Fibroblast of the aortic adventitia (primary cell): Measurements from ENCODE around the gene ARHGAP12. TPM values are rescaled to one million over a fixed set of nuclear protein-coding genes. Genes with fewer than 3 reads are reported as not detected.

ENCODE experiments used
- DNase-seq: peaks from one replicate; pipeline ENCODE4 v3.0.0-alpha.2; 2010; ENCODE audit warnings: low read depth
- H3K4me3 ChIP-seq: 2 replicates; pipeline ENCODE4 v1.5.1; 2011; ENCODE audit warnings: low read depth, mild to moderate bottlenecking, control low read depth, low read length, moderate library complexity
- total RNA-seq: library from RNA; depleted of rRNA; stranded (reverse); fragments of >200 nt; gene quantifications from 2 replicates; pipeline ENCODE4 v1.2.3, GENCODE V29; 2012; ENCODE audit warnings: low replicate concordance
- TF ChIP-seq, protein P1 (sequence below): IDR thresholded peaks from 2 replicates; pipeline ENCODE4 v1.5.1; 2011; ENCODE audit warnings: mild to moderate bottlenecking, low read length, control low read depth, inconsistent platforms; ENCODE audit not compliant: insufficient read depth

Gene ARHGAP12
- total RNA-seq, 1 donor = 77.9 TPM

DNA sequence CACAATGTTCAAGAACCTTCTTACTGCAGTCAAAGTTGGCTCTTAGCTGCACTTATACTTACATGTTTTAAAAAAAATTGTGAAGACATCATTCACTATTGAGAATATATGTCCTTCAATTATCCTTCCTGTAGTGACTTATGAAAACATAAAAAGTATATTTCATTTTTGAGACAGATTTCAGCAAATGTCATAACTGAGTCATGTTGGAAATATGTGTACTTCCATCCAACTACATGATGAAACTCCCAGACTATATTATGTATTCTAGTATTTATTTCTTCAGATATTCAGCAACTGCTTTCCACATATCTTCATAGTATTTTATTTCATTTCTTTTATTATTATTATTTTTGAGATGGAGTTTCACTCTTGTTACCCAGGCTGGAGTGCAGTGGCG, 160.2 kb downstream of the ARHGAP12 start:
- DNase-seq = peak; percentile 87
- TF ChIP-seq, protein P1, sequence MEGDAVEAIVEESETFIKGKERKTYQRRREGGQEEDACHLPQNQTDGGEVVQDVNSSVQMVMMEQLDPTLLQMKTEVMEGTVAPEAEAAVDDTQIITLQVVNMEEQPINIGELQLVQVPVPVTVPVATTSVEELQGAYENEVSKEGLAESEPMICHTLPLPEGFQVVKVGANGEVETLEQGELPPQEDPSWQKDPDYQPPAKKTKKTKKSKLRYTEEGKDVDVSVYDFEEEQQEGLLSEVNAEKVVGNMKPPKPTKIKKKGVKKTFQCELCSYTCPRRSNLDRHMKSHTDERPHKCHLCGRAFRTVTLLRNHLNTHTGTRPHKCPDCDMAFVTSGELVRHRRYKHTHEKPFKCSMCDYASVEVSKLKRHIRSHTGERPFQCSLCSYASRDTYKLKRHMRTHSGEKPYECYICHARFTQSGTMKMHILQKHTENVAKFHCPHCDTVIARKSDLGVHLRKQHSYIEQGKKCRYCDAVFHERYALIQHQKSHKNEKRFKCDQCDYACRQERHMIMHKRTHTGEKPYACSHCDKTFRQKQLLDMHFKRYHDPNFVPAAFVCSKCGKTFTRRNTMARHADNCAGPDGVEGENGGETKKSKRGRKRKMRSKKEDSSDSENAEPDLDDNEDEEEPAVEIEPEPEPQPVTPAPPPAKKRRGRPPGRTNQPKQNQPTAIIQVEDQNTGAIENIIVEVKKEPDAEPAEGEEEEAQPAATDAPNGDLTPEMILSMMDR = no peak
- no peak overlapping the region for H3K4me3 ChIP-seq

DNA sequence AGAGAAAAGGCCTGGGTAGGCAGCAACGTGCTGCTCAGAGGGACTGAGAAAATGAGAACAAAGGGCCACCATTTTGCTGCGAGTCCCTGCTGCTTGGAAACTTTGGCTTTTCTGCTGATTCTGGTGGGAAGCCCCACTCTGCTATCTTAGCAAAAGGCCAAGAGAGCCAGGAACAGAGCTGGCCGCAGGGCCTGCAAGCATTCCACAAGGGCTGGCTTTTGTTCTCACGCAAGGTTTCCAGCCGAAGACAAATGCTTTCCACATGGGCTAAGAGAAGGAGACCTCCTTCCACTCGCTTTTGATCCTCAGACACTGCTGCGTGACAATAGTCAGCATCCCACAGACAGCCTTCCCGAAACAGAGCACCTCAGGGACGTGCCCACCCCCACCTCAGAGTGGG, 163.1 kb downstream of the ARHGAP12 start:
- DNase-seq = peak; percentile 90

DNA sequence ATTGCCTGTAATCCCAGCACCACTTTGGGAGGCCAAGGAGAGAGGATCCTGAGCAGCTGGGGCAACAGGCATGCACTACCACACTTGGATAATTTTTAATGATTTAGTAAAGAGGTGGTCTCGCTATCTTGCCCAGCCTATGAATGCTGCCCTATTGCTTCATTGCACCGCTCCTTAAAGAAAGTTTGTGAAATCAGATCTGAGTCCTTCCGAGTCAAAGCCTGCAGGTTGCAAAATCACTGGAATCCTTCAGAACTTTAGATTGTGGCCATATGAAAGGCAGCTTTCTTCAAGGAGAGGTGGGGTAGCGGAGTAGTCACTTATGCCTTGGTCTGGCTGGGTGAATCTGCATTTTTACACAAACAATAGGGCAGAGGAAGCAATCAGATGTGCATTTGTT, 166.3 kb downstream of the ARHGAP12 start:
- peak; percentile 19 for DNase-seq
- TF ChIP-seq, protein P1 = no peak
- no peak overlapping the region for H3K4me3 ChIP-seq

More for the DNA sequence above, 163.1 kb downstream of the ARHGAP12 start:
- H3K4me3 ChIP-seq = no peak overlapping the region
- TF ChIP-seq, protein P1 = no peak

DNA sequence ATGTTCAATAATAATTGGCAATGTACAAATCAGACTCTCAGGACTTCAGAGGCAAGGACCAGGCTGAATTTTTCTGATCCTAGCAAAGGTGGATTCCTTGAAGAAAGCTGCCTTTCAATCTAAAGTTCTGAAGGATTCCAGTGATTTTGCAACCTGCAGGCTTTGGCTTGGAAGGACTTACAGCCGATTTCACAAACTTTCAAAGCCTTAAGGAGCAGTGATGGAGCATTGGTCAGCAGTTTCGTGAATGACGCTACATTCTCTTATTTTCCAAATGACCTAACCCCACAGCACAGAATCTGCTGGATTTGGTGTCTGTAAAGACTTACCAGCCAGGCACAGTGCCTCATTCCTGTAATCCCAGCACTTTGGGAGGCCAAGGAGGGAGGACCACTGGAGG, 167.5 kb downstream of the ARHGAP12 start:
- peak; percentile 92 for DNase-seq
- TF ChIP-seq, protein P1 = no peak
- H3K4me3 ChIP-seq = no peak overlapping the region

DNA sequence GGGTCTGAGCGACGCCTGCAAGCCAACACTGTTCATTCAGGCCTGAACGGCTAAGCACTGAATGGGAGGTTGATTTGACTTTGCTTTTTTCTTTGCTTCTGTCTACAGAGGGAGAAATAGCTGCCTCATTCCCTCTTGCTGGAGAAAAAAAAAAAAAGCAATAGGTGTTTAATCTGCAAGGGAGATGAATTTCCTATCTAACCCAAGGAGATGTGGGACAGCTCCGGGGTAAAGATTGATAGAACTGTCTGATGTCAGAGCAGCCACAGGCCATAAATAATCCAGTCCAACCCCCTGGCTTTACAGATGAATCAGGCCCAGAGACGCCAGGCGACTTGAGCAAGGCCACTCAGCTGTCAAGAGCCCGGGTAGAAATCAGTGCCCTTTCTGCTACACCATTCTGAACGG, 168.0 kb downstream of the ARHGAP12 start:
- DNase-seq = no peak
- H3K4me3 ChIP-seq = peak overlapping the region; percentile 39
- TF ChIP-seq, protein P1 = no peak

DNA sequence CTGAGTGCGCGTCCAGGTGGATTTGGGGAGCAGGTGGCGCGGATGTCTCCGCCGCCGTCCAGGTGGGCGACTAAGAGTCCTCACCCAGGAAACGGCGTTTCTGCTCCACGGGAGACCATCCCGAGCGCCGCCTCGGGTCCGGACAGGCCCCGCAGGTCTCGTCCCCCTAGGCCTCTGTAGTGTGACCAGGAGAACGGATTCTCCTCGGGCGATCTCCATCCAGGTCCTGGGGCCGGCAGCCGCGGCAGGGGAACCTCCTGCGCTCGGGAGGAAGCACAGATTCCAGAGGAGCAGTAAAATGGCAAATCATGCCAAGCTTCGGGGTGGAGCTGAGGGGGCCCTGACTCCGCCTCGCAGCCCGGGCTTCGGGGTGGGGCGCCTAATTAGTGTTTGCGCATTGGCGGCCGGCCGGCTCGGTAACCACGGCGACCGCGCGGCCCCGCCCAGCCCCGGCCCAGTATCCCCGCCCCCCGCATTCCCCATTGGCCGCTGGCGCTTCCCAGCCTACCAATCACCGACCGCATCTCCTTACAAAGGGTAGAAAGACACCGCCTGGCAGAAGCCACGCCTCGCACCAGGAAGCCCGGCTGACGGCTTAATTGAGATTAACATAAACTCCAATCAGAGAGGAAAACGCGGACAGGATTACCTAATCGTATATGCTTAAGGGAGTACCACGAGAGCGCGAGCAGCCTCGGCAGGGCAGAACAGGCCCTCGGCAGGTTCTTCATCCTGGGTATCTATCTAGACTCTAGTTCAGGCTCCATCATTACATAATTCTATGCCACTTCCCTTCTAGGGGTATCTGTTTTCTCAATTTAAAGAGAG, 168.6 kb downstream of the ARHGAP12 start:
- peak overlapping the region; percentile 89 for H3K4me3 ChIP-seq
- peak; percentile 98 for DNase-seq
- TF ChIP-seq, protein P1 = no peak
